ENCODE measurements around the gene GDE1. TPM values are rescaled to one million over a fixed set of nuclear protein-coding genes. Genes with fewer than 3 reads are reported as not detected.

Gene GDE1
- total RNA-seq, 4 donors from 2014 or later: 80.9 to 143 (median 108) TPM

DNA sequence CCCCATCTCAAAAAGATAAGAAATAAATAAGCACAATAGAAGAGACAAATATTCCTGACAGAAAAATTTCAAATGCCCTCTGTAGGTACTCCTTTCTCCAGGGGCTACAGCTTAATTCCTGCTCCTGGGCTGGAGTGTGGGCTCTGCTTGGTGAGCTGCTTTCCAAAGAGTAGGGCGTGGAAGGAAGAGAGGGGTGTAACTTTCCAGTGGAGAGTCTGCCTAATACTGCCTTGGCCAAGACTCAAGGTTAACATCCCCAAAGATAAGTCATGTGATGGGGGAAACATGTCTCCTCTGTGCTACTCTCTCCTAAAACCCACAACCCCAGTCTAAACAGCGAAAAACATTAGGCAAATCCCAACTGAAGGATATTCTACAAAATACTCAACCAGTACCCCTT lies 61.5 kb downstream of the GDE1 start:
- WGBS, 2 donors (ENCODE audit: low coverage in 1 of 2): 75 to 100% methylated on average over 1 to 2 of the region's 2 CpGs
- Histone ChIP-seq H3K4me1 (no peaks in the 10 kb centered on the region), H3K9me3 (no peaks in the 10 kb centered on the region), H3K4me3 (no peak overlapping the region), H3K36me3 (no peaks in the 10 kb centered on the region), H3K27me3 (peaks cover 9% of the 10 kb centered on the region), H3K27ac (no peak overlapping the region)
- TF ChIP-seq CTCF (IDR thresholded peaks at IDR 0.05) (no peak), POLR2AphosphoS5 (IDR thresholded peaks at IDR 0.05) (no peak), EP300 (IDR thresholded peaks at IDR 0.05) (no peak), POLR2A (IDR thresholded peaks at IDR 0.05) (no peak)
- no peak for ATAC-seq

DNA sequence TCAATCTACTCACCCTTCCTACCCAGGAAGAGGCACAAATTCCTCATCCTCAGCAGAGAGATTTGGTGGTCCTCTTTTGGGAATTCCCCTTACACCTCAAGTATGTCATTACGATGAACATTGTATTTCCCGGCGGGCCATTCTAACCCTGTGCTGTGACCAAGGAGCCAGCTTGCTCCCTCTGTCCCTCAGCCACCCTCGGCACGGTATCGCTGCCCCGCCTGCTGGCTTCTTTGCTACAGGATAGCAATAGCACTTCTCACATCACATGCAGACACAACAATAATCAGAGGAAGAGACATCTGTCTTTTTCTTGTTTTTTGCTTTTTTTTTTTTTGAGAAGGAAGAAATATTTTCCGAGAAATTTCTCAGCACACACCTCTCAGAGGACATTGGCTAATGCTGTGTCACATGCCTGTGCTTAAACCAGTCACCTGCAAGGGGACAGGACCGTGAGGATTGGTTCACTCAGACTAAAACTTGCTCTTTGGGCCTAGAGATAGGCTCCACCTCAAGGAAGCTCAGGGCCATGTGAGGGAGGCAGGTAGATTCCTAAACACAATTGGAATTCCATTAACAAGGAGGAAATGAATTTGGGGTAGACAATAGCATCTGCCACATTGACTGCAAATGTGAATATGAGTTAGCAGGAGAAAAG lies 63.0 kb downstream of the GDE1 start:
- no peak for ATAC-seq
- H3K9me3 ChIP-seq: no peaks in the 10 kb centered on the region
- no peaks in the 10 kb centered on the region for H3K36me3 ChIP-seq

More for the DNA sequence above, 63.0 kb downstream of the GDE1 start:
- TF ChIP-seq POLR2A (IDR thresholded peaks at IDR 0.05) (no peak), EP300 (IDR thresholded peaks at IDR 0.05) (no peak), CTCF (IDR thresholded peaks at IDR 0.05) (no peak)
- H3K27ac ChIP-seq: no peak overlapping the region
- peaks cover 9% of the 10 kb centered on the region for H3K27me3 ChIP-seq
- no peak overlapping the region for H3K4me3 ChIP-seq
- no peaks in the 10 kb centered on the region for H3K4me1 ChIP-seq
- 73 to 100% methylated on average over 1 to 7 of the region's 9 CpGs for WGBS, 2 donors (ENCODE audit: low coverage in 1 of 2)

Other genes with a start within 250 kb of the GDE1 start
- not detected for gene CLEC19A, start 236.4 kb downstream of the GDE1 start, total RNA-seq
- gene TMC5, start 104.2 kb downstream of the GDE1 start, total RNA-seq: 1 to 10 TPM in 1 of 4 donors, not detected in 3; 3.0 TPM
- 10 to 100 TPM; 15.9 to 19.1 (median 17.5) TPM for gene CCP110, start 1.8 kb upstream of the GDE1 start, total RNA-seq
- gene VPS35L, start 33.6 kb upstream of the GDE1 start, total RNA-seq: 10 to 100 TPM; 39.0 to 59.6 (median 46.9) TPM
- 10 to 100 TPM in 3 of 4 donors, 1 to 10 TPM in 1; 6.9 to 14.5 (median 11.9) TPM for gene KNOP1, start 196.1 kb upstream of the GDE1 start, total RNA-seq
- 10 to 100 TPM in 3 of 4 donors, 1 to 10 TPM in 1; 9.0 to 16.3 (median 14.5) TPM for gene IQCK, start 196.2 kb upstream of the GDE1 start, total RNA-seq